Suprapubic skin (tissue), 4 donors: ENCODE measurements around the gene HPDL. TPM values are rescaled to one million over a fixed set of nuclear protein-coding genes. Genes with fewer than 3 reads are reported as not detected.
"Not testable (repeated sequence)": the region's sequence is repeated elsewhere in the genome, so short reads cannot be mapped to it uniquely, and the experiment has no call there.

Source experiments
- DNase-seq, 2 donors: peaks; one replicate each; pipeline ENCODE4 v3.0.0-alpha.2; 2019; ENCODE audit warnings: low spot score in 2 of 2
- H3K27ac ChIP-seq: fragments of 200-600 bp; sonication (generic); one replicate; pipeline ENCODE4 v1.5.1; 2019
- H3K27me3 ChIP-seq: fragments of 200-600 bp; sonication (generic); one replicate; pipeline ENCODE4 v1.5.1; 2019
- H3K36me3 ChIP-seq: fragments of 200-600 bp; sonication (generic); one replicate; pipeline ENCODE4 v1.5.1; 2019
- H3K4me1 ChIP-seq: fragments of 200-600 bp; sonication (generic); one replicate; pipeline ENCODE4 v1.5.1; 2019
- H3K4me3 ChIP-seq: fragments of 200-600 bp; sonication (generic); one replicate; pipeline ENCODE4 v1.5.1; 2019; ENCODE audit warnings: mild to moderate bottlenecking
- H3K9me3 ChIP-seq: fragments of 200-600 bp; sonication (generic); one replicate; pipeline ENCODE4 v1.5.1; 2019
- CTCF ChIP-seq, 2 donors: fragments of 200-600 bp in 1 of 2; fragments of 450-650 bp in 1 of 2; sonication (generic) in 1 of 2; IDR thresholded peaks; one replicate each; pipeline ENCODE4 v1.5.1; 2016 to 2019; ENCODE audit warnings: antibody characterized with exemption in 2 of 2, mild to moderate bottlenecking in 1 of 2, moderate library complexity in 1 of 2
- EP300 ChIP-seq: sonication (generic); formaldehyde crosslinking; IDR thresholded peaks from one replicate; pipeline ENCODE4 v1.6.1; 2017; ENCODE audit warnings: antibody characterized with exemption
- POLR2A ChIP-seq, 2 donors: fragments of 450-650 bp; IDR thresholded peaks; one replicate each; pipeline ENCODE4 v1.6.1; 2017; ENCODE audit warnings: antibody characterized with exemption in 2 of 2, mild to moderate bottlenecking in 2 of 2, moderate library complexity in 2 of 2
- POLR2AphosphoS5 ChIP-seq, 3 donors: sonication (generic); formaldehyde crosslinking; IDR thresholded peaks; one replicate each; pipeline ENCODE4 v1.6.1; 2017; ENCODE audit warnings: antibody characterized with exemption in 3 of 3
- WGBS: methylation state at CpG from one replicate; pipeline ENCODE4 v1.1.5; 2018; 5-methylcytosine and 5-hydroxymethylcytosine counted together
- total RNA-seq, 4 donors: library from RNA; depleted of rRNA; stranded (reverse); fragments of >200 nt; gene quantifications; one replicate each; pipeline ENCODE4 v1.1.0, GENCODE V29; 2016

Gene HPDL
- total RNA-seq, result 1 to 10 TPM in 3 of 4 donors, not detected in 1; 1.1 to 3.3 (median 2.7) TPM

GRCh38 chr1:45326627-45327623 is at the start of gene HPDL:
TSS of gene HPDL (plus strand) at chr1:45326895. CDS start at chr1:45327149, 254 bp downstream.
- 2% methylated on average over 20 of the region's 96 CpGs for WGBS
- DNase-seq, result peak in 1 of 2 donors; percentile 50
- no peak within 1 kb of the TSS for H3K27ac ChIP-seq

GRCh38 chr1:45282351-45282750 is 44.3 kb upstream of the HPDL start:
- H3K9me3 ChIP-seq, result no peaks in the 10 kb centered on the region
- H3K36me3 ChIP-seq, result no peaks in the 10 kb centered on the region
- no peaks in the 10 kb centered on the region for H3K4me1 ChIP-seq
- H3K4me3 ChIP-seq, result no peak overlapping the region
- no peak for TF ChIP-seq POLR2A (IDR thresholded peaks at IDR 0.05)
- no peak for TF ChIP-seq EP300
- TF ChIP-seq CTCF (IDR thresholded peaks at IDR 0.05), result no peak
- no peak for TF ChIP-seq POLR2AphosphoS5 (IDR thresholded peaks at IDR 0.05)
- no peaks in the 10 kb centered on the region for H3K27me3 ChIP-seq
- DNase-seq, result no peak
- no peak overlapping the region for H3K27ac ChIP-seq
- WGBS, result 68% methylated on average over 3 of the region's 3 CpGs

More at GRCh38 chr1:45326627-45327623, at the start of gene HPDL:
- Histone ChIP-seq H3K4me3 (peak within 1 kb of the TSS; percentile 54), H3K36me3 (peaks cover 25% of the 10 kb centered on the region), H3K4me1 (peaks cover 16% of the 10 kb centered on the region), H3K27me3 (no peaks in the 10 kb centered on the region), H3K9me3 (no peaks in the 10 kb centered on the region)
- TF ChIP-seq POLR2A (IDR thresholded peaks at IDR 0.05) (no peak), POLR2AphosphoS5 (IDR thresholded peaks at IDR 0.05) (no peak), EP300 (no peak), CTCF (IDR thresholded peaks at IDR 0.05) (no peak)

- H3K4me3 ChIP-seq, H3K4me1 ChIP-seq, H3K9me3 ChIP-seq, DNase-seq, H3K36me3 ChIP-seq, H3K27ac ChIP-seq, H3K27me3 ChIP-seq: not testable (repeated sequence)
- 91% methylated on average over 9 of the region's 9 CpGs for WGBS
Measured at GRCh38 chr1:45284858-45285257, 41.8 kb upstream of the HPDL start.

GRCh38 chr1:45286521-45286920 is 40.2 kb upstream of the HPDL start:
- not testable (repeated sequence) for H3K27me3 ChIP-seq, H3K4me3 ChIP-seq, H3K27ac ChIP-seq, H3K4me1 ChIP-seq, H3K9me3 ChIP-seq, DNase-seq, H3K36me3 ChIP-seq
- 75% methylated on average over 3 of the region's 3 CpGs for WGBS

- not testable (repeated sequence) for DNase-seq, H3K27me3 ChIP-seq
- 81% methylated on average over 6 of the region's 6 CpGs for WGBS
Measured at GRCh38 chr1:45291002-45291401, 35.7 kb upstream of the HPDL start.

GRCh38 chr1:45291716-45292115 is 35.0 kb upstream of the HPDL start:
- no peak overlapping the region for H3K27ac ChIP-seq
- no peaks in the 10 kb centered on the region for H3K4me1 ChIP-seq
- WGBS, result 80% methylated on average over 2 of the region's 2 CpGs
- no peaks in the 10 kb centered on the region for H3K27me3 ChIP-seq
- TF ChIP-seq CTCF (IDR thresholded peaks at IDR 0.05), result no peak
- no peak for TF ChIP-seq POLR2A (IDR thresholded peaks at IDR 0.05)
- TF ChIP-seq POLR2AphosphoS5 (IDR thresholded peaks at IDR 0.05), result no peak
- no peak for TF ChIP-seq EP300
- no peak overlapping the region for H3K4me3 ChIP-seq
- no peak for DNase-seq
- no peaks in the 10 kb centered on the region for H3K9me3 ChIP-seq
- no peaks in the 10 kb centered on the region for H3K36me3 ChIP-seq

More at GRCh38 chr1:45291002-45291401, 35.7 kb upstream of the HPDL start:
- not testable (repeated sequence) for H3K9me3 ChIP-seq, H3K4me3 ChIP-seq, H3K36me3 ChIP-seq, H3K4me1 ChIP-seq, H3K27ac ChIP-seq
